ENCODE measurements around the gene NARF. TPM values are rescaled to one million over a fixed set of nuclear protein-coding genes. Genes with fewer than 3 reads are reported as not detected.

Gene NARF
- total and polyA plus RNA-seq, 2 donors from 2014 or later, result 29.1 to 45.8 TPM

- no peaks in the 10 kb centered on the region for H3K4me1 ChIP-seq (ENCODE audit: control insufficient read depth in 2 of 3, insufficient read depth in 2 of 3, low read depth in 1 of 3, low read length in 3 of 3)
- no peak for FAIRE-seq
- no peak for DNase-seq
- no peak overlapping the region for H3K9ac ChIP-seq (ENCODE audit: low read length in 3 of 3)
- peak overlapping the region in 1 of 2 donors; percentile 37 for H3K27ac ChIP-seq (ENCODE audit: low read depth in 2 of 2, low read length in 2 of 2)
- H3K27me3 ChIP-seq (ENCODE audit: control insufficient read depth, insufficient read depth, low read length), result no peaks in the 10 kb centered on the region
- peaks cover 0 to 8% (median 4%) of the 10 kb centered on the region in 3 donors for H3K36me3 ChIP-seq (ENCODE audit: control insufficient read depth in 2 of 3, insufficient read depth in 3 of 3, low read length in 3 of 3)
- H3K4me3 ChIP-seq (ENCODE audit: low read length in 3 of 3), result no peak overlapping the region
- TF ChIP-seq CTCF (IDR thresholded peaks at IDR 0.05; ENCODE audit: borderline replicate concordance, extremely low read depth, insufficient read depth), result no peak
- intact Hi-C loops (cut with DNase I), result no loop called here
- no peaks in the 10 kb centered on the region for H3K9me3 ChIP-seq (ENCODE audit: control insufficient read depth in 2 of 3, insufficient read depth in 1 of 3, low read length in 3 of 3)
Observed at GRCh38 chr17:82440469-82440981, 18.0 kb upstream of the NARF start.

GRCh38 chr17:82440991-82441627 lies 17.4 kb upstream of the NARF start:
- Histone ChIP-seq H3K4me3 (ENCODE audit: low read length in 3 of 3) (no peak overlapping the region), H3K27ac (ENCODE audit: low read depth in 2 of 2, low read length in 2 of 2) (no peak overlapping the region), H3K9ac (ENCODE audit: low read length in 3 of 3) (no peak overlapping the region), H3K27me3 (ENCODE audit: control insufficient read depth, insufficient read depth, low read length) (no peaks in the 10 kb centered on the region), H3K9me3 (ENCODE audit: control insufficient read depth in 2 of 3, insufficient read depth in 1 of 3, low read length in 3 of 3) (no peaks in the 10 kb centered on the region), H3K4me1 (ENCODE audit: control insufficient read depth in 2 of 3, insufficient read depth in 2 of 3, low read depth in 1 of 3, low read length in 3 of 3) (no peaks in the 10 kb centered on the region), H3K36me3 (ENCODE audit: control insufficient read depth in 2 of 3, insufficient read depth in 3 of 3, low read length in 3 of 3) (peaks cover 0 to 8% (median 4%) of the 10 kb centered on the region in 3 donors)
- intact Hi-C loops (cut with DNase I), result no loop called here
- DNase-seq (peak in 3 of 5 donors; percentile 37 to 88 (median 59)), FAIRE-seq (no peak)
- TF ChIP-seq CTCF (IDR thresholded peaks at IDR 0.05; ENCODE audit: borderline replicate concordance, extremely low read depth, insufficient read depth), result no peak

GRCh38 chr17:82441691-82442487 lies 16.7 kb upstream of the NARF start:
- intact Hi-C loops (cut with DNase I), result no loop called here
- Histone ChIP-seq H3K4me1 (ENCODE audit: control insufficient read depth in 2 of 3, insufficient read depth in 2 of 3, low read depth in 1 of 3, low read length in 3 of 3) (no peaks in the 10 kb centered on the region), H3K27me3 (ENCODE audit: control insufficient read depth, insufficient read depth, low read length) (no peaks in the 10 kb centered on the region), H3K9me3 (ENCODE audit: control insufficient read depth in 2 of 3, insufficient read depth in 1 of 3, low read length in 3 of 3) (no peaks in the 10 kb centered on the region), H3K36me3 (ENCODE audit: control insufficient read depth in 2 of 3, insufficient read depth in 3 of 3, low read length in 3 of 3) (peaks cover 0 to 5% (median 4%) of the 10 kb centered on the region in 3 donors), H3K9ac (ENCODE audit: low read length in 3 of 3) (no peak overlapping the region), H3K4me3 (ENCODE audit: low read length in 3 of 3) (no peak overlapping the region), H3K27ac (ENCODE audit: low read depth in 2 of 2, low read length in 2 of 2) (no peak overlapping the region)
- FAIRE-seq, result no peak
- no peak for TF ChIP-seq CTCF (IDR thresholded peaks at IDR 0.05; ENCODE audit: borderline replicate concordance, extremely low read depth, insufficient read depth)
- DNase-seq, result peak in 2 of 5 donors; percentile 42 to 73
